ENCODE results near the gene HIVEP3.

- TF ChIP-seq DDIT3 (CRISPR knock-in tag; IDR thresholded peaks at IDR 0.05) (no peak), TOE1 (CRISPR knock-in tag; IDR thresholded peaks at IDR 0.05) (no peak), HMG20B (CRISPR knock-in tag; conservative IDR thresholded peaks at IDR 0.05) (no peak), ZNF589 (CRISPR knock-in tag; conservative IDR thresholded peaks at IDR 0.05) (no peak), FOXM1 (CRISPR knock-in tag; IDR thresholded peaks at IDR 0.05) (no peak), ZNF576 (CRISPR knock-in tag; IDR thresholded peaks at IDR 0.05) (no peak), EP300 (IDR thresholded peaks at IDR 0.05; ENCODE audit: low read depth in 2 of 2, low read length in 2 of 2) (no peak), EP300 (CRISPR knock-in tag; IDR thresholded peaks at IDR 0.05; ENCODE audit: borderline replicate concordance) (no peak), ZBTB37 (CRISPR knock-in tag; IDR thresholded peaks at IDR 0.05) (no peak), MIXL1 (CRISPR knock-in tag; IDR thresholded peaks at IDR 0.05) (no peak), REST (IDR thresholded peaks at IDR 0.05; ENCODE audit: borderline replicate concordance in 1 of 2, low read depth in 1 of 2, low read length in 2 of 2) (no peak), CTCF (CRISPR knock-in tag; IDR thresholded peaks at IDR 0.05) (no peak)
These were observed 126.3 kb downstream of the HIVEP3 start for GRCh38 chr1:41792485-41792770.

Data from HepG2 (cell line).